ENCODE measurements around the gene MRTFA. TPM values are rescaled to one million over a fixed set of nuclear protein-coding genes. Genes with fewer than 3 reads are reported as not detected.

MRTFA gene
- total RNA-seq, 1 donor from 2014 or later, result 115 TPM

- Mint-ChIP-seq H3K27me3 (no peaks in the 10 kb centered on the region), H3K4me3 (peak overlapping the region; percentile 99), H3K27ac (peak overlapping the region; percentile 98), H3K36me3 (ENCODE audit: low read depth) (peaks cover 43% of the 10 kb centered on the region), H3K9me3 (no peaks in the 10 kb centered on the region), H3K4me1 (peaks cover 70% of the 10 kb centered on the region)
- peak; percentile 35 for ATAC-seq (ENCODE audit: low read depth)
- TF ChIP-seq CTCF (IDR thresholded peaks at IDR 0.05), result no peak
- ChIA-PET CTCF (interaction anchor here (1.0 to 4.2 kb wide), 2 partner anchors 9 to 26 kb away, joined by 6 to 18 read pairs; no protein-coding TSS in a partner anchor), POLR2A (interaction anchor here (0.7 to 2.0 kb wide), 5 partner anchors 9 to 186 kb away, joined by 3 to 13 read pairs (median 4); no protein-coding TSS in a partner anchor)
- intact Hi-C loops (cut with micrococcal nuclease), result no loop called here
- DNase-seq, result no peak
These were observed 174.1 kb downstream of the MRTFA start for GRCh38 chr22:40462195-40462984.

- no peaks in the 10 kb centered on the region for H3K9me3 Mint-ChIP-seq
- ChIA-PET CTCF (interaction anchor here (1.2 to 1.5 kb wide), 2 partner anchors 9 to 17 kb away, joined by 6 read pairs; no protein-coding TSS in a partner anchor), POLR2A (interaction anchor here (0.7 kb wide), 1 partner anchor 229 kb away, joined by 3 read pairs; no protein-coding TSS in a partner anchor)
- TF ChIP-seq CTCF (IDR thresholded peaks at IDR 0.05), result no peak
- H3K27ac Mint-ChIP-seq, result no peak overlapping the region
- ATAC-seq (ENCODE audit: low read depth), result no peak
- peaks cover 79% of the 10 kb centered on the region for H3K4me1 Mint-ChIP-seq
- H3K4me3 Mint-ChIP-seq, result no peak overlapping the region
- peaks cover 43% of the 10 kb centered on the region for H3K36me3 Mint-ChIP-seq (ENCODE audit: low read depth)
- no peak for DNase-seq
- no peaks in the 10 kb centered on the region for H3K27me3 Mint-ChIP-seq
- intact Hi-C loops (cut with micrococcal nuclease), result no loop called here
These were observed 182.8 kb downstream of the MRTFA start for GRCh38 chr22:40453671-40454070.

DNA sequence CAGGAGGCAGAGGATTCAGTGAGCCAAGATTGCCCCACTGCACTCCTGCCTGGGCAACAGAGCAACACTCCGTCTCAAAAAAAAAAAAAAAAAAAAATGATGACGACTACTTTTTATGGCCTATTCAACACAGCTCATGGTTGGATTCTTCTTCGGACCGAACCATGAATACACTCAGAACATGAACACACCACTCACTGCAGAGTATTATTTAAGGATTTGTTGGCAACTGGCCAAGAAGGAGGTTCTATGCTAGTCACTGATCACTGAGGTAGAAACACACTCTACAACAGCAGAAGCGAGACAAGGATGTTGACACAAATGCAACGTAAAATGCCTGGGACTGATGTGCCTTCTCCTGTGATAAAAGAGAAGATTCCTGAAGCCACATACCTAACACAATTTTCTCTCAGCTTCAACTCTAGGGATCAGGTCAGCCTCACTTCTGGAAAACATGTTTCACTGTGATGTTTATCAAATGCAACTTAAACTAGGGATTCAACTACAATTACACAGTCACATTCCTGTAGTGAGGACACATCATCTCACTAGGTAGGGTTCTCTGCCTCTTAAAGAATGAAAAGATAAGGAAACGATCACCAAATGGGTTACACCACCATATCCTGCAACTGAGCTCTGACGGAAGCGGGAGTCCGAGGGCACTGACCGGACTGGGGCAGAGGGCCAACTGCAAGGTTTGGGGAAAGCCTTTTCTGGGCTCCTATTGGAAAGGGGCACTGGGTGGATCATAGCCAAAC, 183.6 kb downstream of the MRTFA start:
- ATAC-seq (ENCODE audit: low read depth) (peak; percentile 21), DNase-seq (no peak)
- no peak for TF ChIP-seq CTCF (IDR thresholded peaks at IDR 0.05)
- Mint-ChIP-seq H3K36me3 (ENCODE audit: low read depth) (peaks cover 36% of the 10 kb centered on the region), H3K4me3 (no peak overlapping the region), H3K27me3 (no peaks in the 10 kb centered on the region), H3K4me1 (peaks cover 78% of the 10 kb centered on the region), H3K9me3 (no peaks in the 10 kb centered on the region), H3K27ac (peak overlapping the region; percentile 41)
- POLR2A ChIA-PET, result no interaction called here
- CTCF ChIA-PET, result interaction anchor here (1.2 to 1.7 kb wide), 3 partner anchors 9 to 105 kb away, joined by 4 to 6 read pairs (median 5); no protein-coding TSS in a partner anchor
- intact Hi-C loops (cut with micrococcal nuclease), result no loop called here

GRCh38 chr22:40451210-40451609, 185.3 kb downstream of the MRTFA start:
- TF ChIP-seq CTCF (IDR thresholded peaks at IDR 0.05), result no peak
- DNase-seq (no peak), ATAC-seq (ENCODE audit: low read depth) (no peak)
- peaks cover 46% of the 10 kb centered on the region for H3K36me3 Mint-ChIP-seq (ENCODE audit: low read depth)
- H3K27ac Mint-ChIP-seq, result peak overlapping the region; percentile 53
- ChIA-PET CTCF (interaction anchor here (1.7 kb wide), 1 partner anchor 103 kb away, joined by 5 read pairs; no protein-coding TSS in a partner anchor), POLR2A (interaction anchor here (1.8 kb wide), 1 partner anchor 14 kb away, joined by 7 read pairs; no protein-coding TSS in a partner anchor)
- H3K27me3 Mint-ChIP-seq, result no peaks in the 10 kb centered on the region
- H3K4me1 Mint-ChIP-seq, result peaks cover 79% of the 10 kb centered on the region
- intact Hi-C loops (cut with micrococcal nuclease), result no loop called here
- H3K9me3 Mint-ChIP-seq, result no peaks in the 10 kb centered on the region
- H3K4me3 Mint-ChIP-seq, result peak overlapping the region; percentile 36

All from activated B cell treated with CpG ODN at 0.5 μM for 24 hours (primary cell).